Tibial nerve (tissue), 3 donors: ENCODE results near the gene ARHGEF16.

ENCODE experiments used
- CTCF ChIP-seq, 5 experiments: fragments of 200-600 bp in 3 of 5; fragments of 450-650 bp in 2 of 5; sonication (generic) in 3 of 5; IDR thresholded peaks; one replicate each; pipeline ENCODE4 v1.5.1; 2016 to 2019; ENCODE audit warnings: antibody characterized with exemption in 5 of 5, mild to moderate bottlenecking in 3 of 5, moderate library complexity in 2 of 5
- POLR2A ChIP-seq, 2 donors: fragments of 450-650 bp; IDR thresholded peaks; one replicate each; pipeline ENCODE4 v1.6.1; 2017; ENCODE audit warnings: antibody characterized with exemption in 2 of 2, mild to moderate bottlenecking in 2 of 2, moderate library complexity in 2 of 2

GRCh38 chr1:3502641-3503524 lies 48.4 kb downstream of the ARHGEF16 start:
- TF ChIP-seq CTCF (IDR thresholded peaks at IDR 0.05): no peak
- no peak for TF ChIP-seq POLR2A (IDR thresholded peaks at IDR 0.05)
